Right ventricle myocardium inferior (tissue), 1 donor: ENCODE measurements around the gene ZNF518B. TPM values are rescaled to one million over a fixed set of nuclear protein-coding genes. Genes with fewer than 3 reads are reported as not detected.
A peak's percentile ranks its signal among the peaks of the same experiment; 100 is the strongest.
"Not testable (repeated sequence)": the region's sequence is repeated elsewhere in the genome, so short reads cannot be mapped to it uniquely, and the experiment has no call there.

Source experiments
- ATAC-seq: fragments of 200-7000 bp; cut with Tn5 transposase; one replicate; pipeline ENCODE4 v1.9.1; 2020; ENCODE audit warnings: mild to moderate bottlenecking, moderate library complexity
- DNase-seq: peaks from one replicate; pipeline ENCODE4 v3.0.0; 2021; ENCODE audit errors: missing footprints
- intact Hi-C: fragments of 100-400 bp; cut with DNase I; formaldehyde crosslinking; loops from one replicate; pipeline ENCODE4 v1.11.0; 2022
- total RNA-seq: library from RNA; stranded (reverse); fragmentation: NEBNext Ultra II Directional; extraction: Animal tissue kit (Norgen Biotek cat#: 25700); gene quantifications from one replicate; pipeline ENCODE4 v1.2.1, GENCODE V29; 2021
- donor health status: DM: no; HTN: yes; CAD: no; lungs with severe emphysema.

Gene ZNF518B
- total RNA-seq, 1 donor from 2014 or later: 22.8 TPM

GRCh38 chr4:10460313-10461047 lies 3.3 kb upstream of the ZNF518B start:
- intact Hi-C loops: no loop called here
- no peak for ATAC-seq
- no peak for DNase-seq

- intact Hi-C loops: loop anchor here (5.0 kb wide), 1 partner anchor 93 kb away; no protein-coding TSS in a partner anchor
- ATAC-seq (no peak), DNase-seq (no peak)
Measured at GRCh38 chr4:10459305-10459704, 2.1 kb upstream of the ZNF518B start.

DNA sequence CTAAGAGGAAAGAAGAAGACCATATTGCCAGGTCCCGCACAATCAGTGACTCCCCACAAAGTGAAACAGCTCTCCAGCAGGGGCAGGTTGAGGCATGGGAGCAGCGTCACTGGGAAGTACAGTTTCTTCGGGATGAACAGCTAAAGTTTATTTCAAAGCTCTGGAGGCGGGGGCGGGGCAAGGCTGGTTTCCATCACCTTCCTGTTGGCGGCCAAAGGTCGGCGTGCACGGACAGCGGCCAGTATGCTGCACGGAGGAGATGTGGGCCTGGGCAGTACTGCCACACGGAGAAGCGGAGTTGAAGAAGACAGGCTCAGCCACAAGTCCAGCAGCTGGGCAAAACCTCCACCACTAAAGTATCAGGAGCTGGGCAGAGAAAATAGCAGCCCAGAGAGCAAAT lies 951 bp upstream of the ZNF518B start:
- ATAC-seq: no peak
- DNase-seq: no peak
- intact Hi-C loops: loop anchor here (5.0 kb wide), 1 partner anchor 94 kb away; no protein-coding TSS in a partner anchor

GRCh38 chr4:10456595-10457254 lies 501 bp downstream of the ZNF518B start:
- ATAC-seq: peak; percentile 53
- intact Hi-C loops: loop anchor here (5.0 kb wide), 1 partner anchor 96 kb away; no protein-coding TSS in a partner anchor
- peak; percentile 74 for DNase-seq

DNA sequence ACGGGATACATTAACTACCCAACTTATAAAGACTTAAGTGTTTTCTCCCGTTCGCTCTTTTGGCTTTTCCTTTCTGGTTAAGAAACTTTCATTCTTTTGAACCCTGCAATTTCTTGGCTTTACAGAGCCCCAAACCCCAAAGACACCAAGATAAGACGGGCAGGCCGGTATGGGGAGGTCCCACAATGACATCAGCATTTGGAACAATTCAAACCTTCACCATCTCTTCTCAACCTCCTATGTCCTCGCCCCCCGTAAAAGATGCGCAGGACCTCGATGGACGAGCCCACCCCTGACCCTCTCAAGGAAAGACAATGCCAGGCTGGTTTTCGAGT lies 999 bp downstream of the ZNF518B start:
- intact Hi-C loops: loop anchor here (5.0 kb wide), 1 partner anchor 96 kb away; no protein-coding TSS in a partner anchor
- no peak for ATAC-seq
- DNase-seq: no peak

DNA sequence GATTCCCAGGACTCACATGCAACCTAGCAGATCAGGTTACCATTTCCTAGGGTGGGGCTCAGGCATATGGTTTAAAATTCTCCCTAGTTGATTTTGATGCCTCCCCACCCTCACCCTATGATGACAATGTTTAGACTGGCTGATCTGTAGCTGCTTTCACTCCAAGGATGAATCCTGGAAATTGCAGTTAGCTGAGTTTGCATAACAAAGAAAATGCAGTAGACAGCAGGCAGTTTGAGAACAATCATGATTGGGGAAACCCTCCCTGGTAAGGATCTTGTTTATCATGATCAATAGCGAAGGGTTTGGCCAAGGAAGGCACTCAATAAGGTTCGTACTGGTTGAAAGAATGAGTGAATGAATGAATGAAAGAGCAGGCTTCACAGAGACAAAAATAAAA lies 2.1 kb downstream of the ZNF518B start:
- intact Hi-C loops: loop anchor here (5.0 kb wide), 1 partner anchor 97 kb away; no protein-coding TSS in a partner anchor
- DNase-seq: no peak
- no peak for ATAC-seq

- DNase-seq: no peak
- no peak for ATAC-seq
- intact Hi-C loops: loop anchor here (5.0 kb wide), 1 partner anchor 98 kb away; no protein-coding TSS in a partner anchor
Measured at GRCh38 chr4:10454726-10455125, 2.5 kb downstream of the ZNF518B start.

GRCh38 chr4:10454121-10454520 lies 3.1 kb downstream of the ZNF518B start:
- DNase-seq (no peak), ATAC-seq (no peak)
- intact Hi-C loops: no loop called here

- intact Hi-C loops: no loop called here
- DNase-seq: no peak
- ATAC-seq: no peak
Measured at GRCh38 chr4:10448991-10449390, 8.2 kb downstream of the ZNF518B start.

- ATAC-seq: no peak
- DNase-seq: no peak
- intact Hi-C loops: no loop called here
Measured at GRCh38 chr4:10442976-10443375, 14.2 kb downstream of the ZNF518B start.

- DNase-seq: no peak
- intact Hi-C loops: no loop called here
- ATAC-seq: no peak
Measured at GRCh38 chr4:10441512-10441911, 15.7 kb downstream of the ZNF518B start.

DNA sequence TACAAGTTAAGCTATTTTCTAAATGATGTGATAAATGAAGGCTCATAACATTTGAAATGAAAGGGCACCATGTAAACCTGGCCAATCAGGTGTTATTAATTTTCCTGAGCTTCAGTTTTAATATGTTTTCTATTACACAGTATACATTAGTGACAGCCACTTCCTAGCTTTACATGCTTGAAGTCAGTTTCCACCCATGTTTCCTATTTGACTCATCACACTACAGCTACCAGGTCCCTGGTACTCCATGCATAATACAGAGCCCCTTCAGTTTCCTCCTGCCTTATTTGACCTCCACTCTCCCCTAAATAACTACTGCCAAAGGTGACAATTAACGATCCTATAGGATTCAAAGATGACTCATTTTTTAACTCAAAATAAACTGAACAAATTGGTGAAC lies 18.3 kb downstream of the ZNF518B start:
- DNase-seq (no peak), ATAC-seq (no peak)
- intact Hi-C loops: no loop called here

GRCh38 chr4:10437735-10438134 lies 19.5 kb downstream of the ZNF518B start:
- DNase-seq (no peak), ATAC-seq (no peak)
- intact Hi-C loops: no loop called here

DNA sequence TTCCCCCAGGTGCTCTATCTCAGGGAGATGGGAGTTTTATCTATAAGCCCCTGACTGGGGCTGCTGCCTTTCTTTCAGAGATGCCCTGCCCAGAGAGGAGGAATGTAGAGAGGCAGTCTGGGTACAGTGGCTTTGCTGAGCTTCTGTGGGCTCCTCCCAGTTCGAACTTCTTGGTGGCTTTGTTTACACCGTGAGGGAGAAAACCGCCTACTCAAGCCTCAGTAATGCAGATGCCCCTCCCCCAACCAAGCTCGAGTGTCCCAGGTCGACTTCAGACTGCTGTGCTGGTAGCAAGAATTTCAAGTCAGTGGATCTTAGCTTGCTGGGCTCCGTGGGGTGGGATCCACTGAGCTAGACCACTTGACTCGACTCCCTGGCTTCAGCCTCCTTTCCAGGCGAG lies 29.5 kb downstream of the ZNF518B start:
- DNase-seq, ATAC-seq, intact Hi-C loops: not testable (repeated sequence)

GRCh38 chr4:10421344-10422055 lies 35.7 kb downstream of the ZNF518B start:
- no peak for DNase-seq
- intact Hi-C loops: no loop called here
- ATAC-seq: no peak

GRCh38 chr4:10417740-10418139 lies 39.5 kb downstream of the ZNF518B start:
- DNase-seq (no peak), ATAC-seq (no peak)
- intact Hi-C loops: no loop called here

- ATAC-seq (no peak), DNase-seq (no peak)
- intact Hi-C loops: no loop called here
Measured at GRCh38 chr4:10416441-10416840, 40.8 kb downstream of the ZNF518B start.

DNA sequence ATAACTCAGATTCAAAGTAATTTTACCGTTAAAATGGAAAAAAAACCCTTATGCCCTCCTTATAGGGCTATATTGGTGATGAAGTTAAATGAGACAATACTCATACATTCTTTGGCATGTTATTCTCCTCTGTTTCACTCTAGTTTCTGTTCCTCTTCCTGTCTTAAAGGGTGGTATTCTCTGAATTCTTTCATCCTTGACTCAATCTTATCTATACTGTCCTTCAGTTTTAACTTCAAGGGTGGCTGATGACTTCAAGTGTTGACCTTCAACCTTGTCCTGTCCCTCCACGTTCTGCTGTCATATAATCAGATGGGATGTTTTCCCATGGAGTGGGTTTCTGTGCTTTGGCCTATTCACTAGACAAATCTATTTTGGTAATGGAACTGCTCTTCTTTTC lies 44.0 kb downstream of the ZNF518B start:
- intact Hi-C loops: no loop called here
- ATAC-seq: no peak
- DNase-seq: no peak

DNA sequence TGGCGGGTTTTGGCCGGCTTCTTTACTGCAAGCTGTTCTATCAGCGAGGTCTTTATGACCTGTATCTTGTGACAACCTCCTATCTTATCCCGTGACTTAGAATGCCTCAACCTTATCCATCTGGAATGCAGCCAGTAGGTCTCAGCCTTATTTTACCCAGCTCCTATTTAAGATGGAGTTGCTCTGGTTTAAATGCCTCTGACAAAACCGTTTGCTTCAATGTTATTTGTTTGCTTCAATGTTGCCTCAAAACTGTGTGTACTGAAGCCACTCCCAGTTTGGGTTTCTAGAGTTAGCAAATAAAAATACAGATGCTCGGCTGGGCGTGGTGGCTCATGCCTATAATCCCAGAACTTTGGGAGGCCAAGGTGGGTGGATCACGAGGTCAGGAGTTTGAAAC lies 51.6 kb downstream of the ZNF518B start:
- DNase-seq (no peak), ATAC-seq (no peak)
- intact Hi-C loops: no loop called here
